ENCODE measurements around the gene VTCN1.

VTCN1 gene

DNA sequence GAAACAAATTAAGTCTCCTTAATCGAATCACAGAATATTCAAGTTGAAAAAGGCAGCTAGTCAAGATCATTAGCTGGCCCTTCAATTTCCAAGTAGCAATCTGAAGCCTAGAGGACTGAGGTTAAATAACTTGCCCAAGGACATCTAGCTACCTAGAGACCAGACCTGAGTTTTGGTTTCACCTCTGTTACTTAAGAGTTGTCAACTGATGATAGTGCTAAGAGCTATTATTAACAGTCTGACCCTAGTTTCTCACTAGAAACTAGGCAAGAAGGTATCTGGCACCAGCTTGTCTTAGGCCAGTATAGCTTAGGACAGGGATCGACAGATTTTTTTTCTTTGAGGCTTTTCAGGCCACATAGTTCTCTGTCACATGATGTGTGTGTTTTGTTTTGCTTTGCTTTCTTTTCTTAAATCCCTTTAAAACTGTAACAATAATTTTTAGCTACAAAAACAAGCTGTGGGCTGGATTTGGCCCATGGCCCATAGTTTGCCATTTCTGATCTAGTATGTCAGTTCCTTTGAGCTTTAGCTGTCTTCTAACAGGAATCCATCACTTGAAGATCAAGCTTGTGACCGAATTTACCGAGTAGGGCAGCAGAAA, 112.3 kb downstream of the VTCN1 start:
- no peak for DNase-seq (ENCODE audit: low spot score)
- FAIRE-seq = no peak

DNA sequence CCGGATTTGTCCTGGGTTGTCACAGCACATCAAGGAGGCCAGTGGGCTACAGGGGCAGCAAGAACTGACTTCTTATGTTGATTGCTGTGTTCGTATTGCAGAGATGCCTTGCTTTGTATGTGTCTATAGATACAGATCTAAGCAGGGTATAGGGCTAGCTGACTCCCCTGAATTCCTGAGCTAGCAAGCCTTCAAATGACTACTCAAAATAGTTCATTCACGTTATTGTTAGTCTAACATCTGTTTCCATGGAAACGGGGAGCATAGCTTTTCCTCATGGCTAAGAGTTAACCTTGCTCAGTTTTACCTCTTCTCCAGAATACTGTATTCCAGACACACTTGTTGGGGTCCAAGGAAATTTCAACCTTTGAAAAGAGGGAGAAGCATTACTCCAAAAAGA, 113.3 kb downstream of the VTCN1 start:
- FAIRE-seq (no peak), DNase-seq (ENCODE audit: low spot score) (no peak)

DNA sequence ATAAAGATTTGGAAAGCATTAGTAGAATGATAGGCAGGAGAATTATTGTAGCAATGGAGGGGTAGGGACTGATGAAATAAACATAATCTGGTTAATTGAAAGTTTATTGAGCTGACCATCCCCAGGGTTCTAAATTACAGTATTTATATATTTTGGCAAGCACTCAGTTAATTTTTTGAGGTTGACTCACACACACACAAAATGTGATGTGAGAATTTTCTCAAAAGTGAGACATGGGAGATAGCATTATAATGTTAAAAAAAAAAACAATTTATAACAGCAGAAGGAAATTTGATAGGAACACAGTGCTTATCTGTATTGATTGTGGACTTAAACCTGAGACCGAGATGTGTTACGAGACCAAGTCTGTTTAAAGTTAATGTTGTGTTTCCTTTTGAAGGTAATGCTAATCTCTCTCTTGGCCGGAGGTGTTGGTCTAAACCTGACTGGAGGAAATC, 113.7 kb downstream of the VTCN1 start:
- no peak for DNase-seq (ENCODE audit: low spot score)
- no peak for FAIRE-seq

DNA sequence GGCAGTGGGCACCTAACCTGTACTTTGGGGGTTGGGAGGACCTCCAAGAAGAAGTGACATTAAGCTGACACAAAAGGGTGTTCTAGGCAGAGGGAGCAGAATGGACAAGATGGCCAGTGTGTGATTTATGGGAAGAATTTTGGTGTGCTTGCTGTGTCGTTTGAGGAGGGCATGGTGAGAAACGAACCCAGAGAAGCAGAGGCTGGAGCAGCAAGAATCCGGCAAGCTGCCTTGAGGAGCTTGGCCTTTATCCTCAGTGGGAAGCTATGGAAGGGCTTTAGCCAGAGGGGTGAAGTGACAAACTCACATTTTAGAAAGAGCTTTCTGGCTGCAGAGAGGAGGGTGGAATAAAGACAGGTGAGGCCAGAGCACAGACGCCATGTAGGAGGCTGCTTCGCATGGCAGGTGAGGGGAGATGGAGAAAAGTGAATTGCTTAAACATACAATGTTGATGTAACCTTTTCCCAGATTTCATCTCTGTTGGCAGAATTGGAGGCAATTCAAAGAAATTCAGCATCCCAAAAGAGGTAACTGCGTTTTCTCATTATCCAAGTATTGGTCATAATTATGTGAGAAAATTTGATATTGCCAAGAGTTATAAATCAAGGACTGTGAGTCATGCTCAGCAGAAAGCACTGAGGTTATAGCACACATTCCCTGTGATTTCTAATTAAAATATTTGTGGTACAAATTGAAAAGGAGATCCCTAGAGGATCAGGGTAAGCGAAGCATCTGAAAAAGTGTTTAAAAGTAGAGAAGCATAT, 115.7 kb downstream of the VTCN1 start:
- no peak for FAIRE-seq
- no peak for DNase-seq (ENCODE audit: low spot score)

DNA sequence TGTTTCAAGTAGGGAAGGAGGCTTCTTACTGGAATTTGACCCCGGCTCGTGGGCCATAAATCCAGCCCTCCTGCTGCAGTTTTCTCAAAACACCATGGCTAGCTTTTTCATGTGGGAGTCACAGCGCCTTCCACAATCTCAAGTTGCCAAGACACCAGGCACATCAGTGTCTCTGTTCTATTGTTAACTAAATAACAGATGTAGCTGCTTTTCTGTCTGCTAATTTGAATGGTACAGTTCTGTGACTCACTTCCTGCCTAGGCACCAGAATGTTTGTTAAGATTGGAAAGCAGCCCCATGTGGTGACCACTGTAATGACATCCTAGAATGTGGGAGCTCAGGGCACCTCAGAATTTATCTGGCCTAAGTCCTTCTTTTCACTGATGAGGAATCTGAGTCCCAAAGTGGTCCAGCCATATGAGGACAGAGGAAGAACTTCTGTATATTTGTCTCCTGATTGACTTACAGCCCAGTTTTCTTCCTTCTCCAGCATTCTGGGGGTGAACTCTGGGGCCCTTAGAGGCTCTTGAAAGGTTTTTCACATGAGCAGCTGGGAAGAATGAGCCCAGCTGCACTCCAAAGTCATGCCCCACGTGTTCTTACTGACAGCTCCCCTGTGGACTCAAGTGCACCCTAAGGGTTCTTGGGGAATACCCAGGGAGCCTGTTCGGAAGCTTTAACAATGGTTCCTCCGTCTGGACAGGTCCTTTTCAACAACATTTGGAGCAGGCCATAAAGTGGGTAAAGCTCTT, 116.7 kb downstream of the VTCN1 start:
- FAIRE-seq (no peak), DNase-seq (ENCODE audit: low spot score) (peak; percentile 54)
